GM19238 (cell line): Measurements from ENCODE around the gene BEND5.

ENCODE experiments used
- DNase-seq: peaks from one replicate; pipeline ENCODE4 v3.0.0; 2011; ENCODE audit warnings: low spot score; ENCODE audit not compliant: insufficient read length

Gene BEND5

GRCh38 chr1:48683839-48684238 lies 92.9 kb downstream of the BEND5 start:
- DNase-seq, result no peak

GRCh38 chr1:48681476-48682305 lies 95.0 kb downstream of the BEND5 start:
- DNase-seq, result no peak

- no peak for DNase-seq
Measured at GRCh38 chr1:48680411-48681035, 96.2 kb downstream of the BEND5 start.

- DNase-seq, result no peak
Measured at GRCh38 chr1:48679859-48680258, 96.8 kb downstream of the BEND5 start.

GRCh38 chr1:48678710-48679505 lies 97.8 kb downstream of the BEND5 start:
- no peak for DNase-seq
